ENCODE results near the gene TMEM63C. TPM values are rescaled to one million over a fixed set of nuclear protein-coding genes. Genes with fewer than 3 reads are reported as not detected.

The TMEM63C gene
- polyA plus RNA-seq, 1 donor from 2014 or later: 11.1 TPM

DNA sequence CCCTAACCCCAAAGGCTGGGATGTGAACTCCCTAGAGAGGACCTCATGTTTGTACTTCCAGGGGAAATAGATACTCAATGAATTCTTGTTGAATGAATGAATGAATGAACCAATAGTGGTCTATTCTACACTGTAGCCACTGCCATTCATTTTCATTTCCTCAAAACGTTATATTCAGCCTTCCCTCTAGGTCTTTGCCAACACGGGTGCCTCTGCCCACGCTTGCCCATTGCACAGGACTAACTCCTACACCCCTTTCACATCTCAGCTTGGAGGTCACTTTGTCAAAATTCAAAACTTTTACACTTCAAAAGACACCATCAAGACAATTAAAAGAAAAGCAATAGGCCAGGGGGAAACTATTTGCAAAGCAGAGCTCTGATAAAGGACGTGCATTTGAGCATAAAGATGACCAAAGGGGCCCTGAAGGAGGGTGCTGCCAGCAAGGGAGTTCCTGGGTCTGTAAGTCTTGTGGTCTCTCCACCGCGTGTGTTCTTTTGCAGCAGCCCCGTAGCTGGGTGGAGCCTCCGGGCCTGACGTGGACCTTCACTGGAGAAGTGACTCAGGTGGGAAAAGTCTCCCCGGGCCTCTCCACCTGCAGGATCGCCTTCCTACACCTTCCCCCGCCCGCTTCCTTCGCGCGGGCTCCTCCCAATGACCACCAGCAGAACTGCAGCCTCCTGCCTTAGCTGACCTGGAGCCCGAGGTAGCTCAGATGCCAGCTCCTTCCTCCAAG lies 31.5 kb downstream of the TMEM63C start:
- TF ChIP-seq, protein P1, sequence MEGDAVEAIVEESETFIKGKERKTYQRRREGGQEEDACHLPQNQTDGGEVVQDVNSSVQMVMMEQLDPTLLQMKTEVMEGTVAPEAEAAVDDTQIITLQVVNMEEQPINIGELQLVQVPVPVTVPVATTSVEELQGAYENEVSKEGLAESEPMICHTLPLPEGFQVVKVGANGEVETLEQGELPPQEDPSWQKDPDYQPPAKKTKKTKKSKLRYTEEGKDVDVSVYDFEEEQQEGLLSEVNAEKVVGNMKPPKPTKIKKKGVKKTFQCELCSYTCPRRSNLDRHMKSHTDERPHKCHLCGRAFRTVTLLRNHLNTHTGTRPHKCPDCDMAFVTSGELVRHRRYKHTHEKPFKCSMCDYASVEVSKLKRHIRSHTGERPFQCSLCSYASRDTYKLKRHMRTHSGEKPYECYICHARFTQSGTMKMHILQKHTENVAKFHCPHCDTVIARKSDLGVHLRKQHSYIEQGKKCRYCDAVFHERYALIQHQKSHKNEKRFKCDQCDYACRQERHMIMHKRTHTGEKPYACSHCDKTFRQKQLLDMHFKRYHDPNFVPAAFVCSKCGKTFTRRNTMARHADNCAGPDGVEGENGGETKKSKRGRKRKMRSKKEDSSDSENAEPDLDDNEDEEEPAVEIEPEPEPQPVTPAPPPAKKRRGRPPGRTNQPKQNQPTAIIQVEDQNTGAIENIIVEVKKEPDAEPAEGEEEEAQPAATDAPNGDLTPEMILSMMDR (IDR thresholded peaks at IDR 0.05; ENCODE audit: poor library complexity, severe bottlenecking): peak; percentile 82
- no peak for TF ChIP-seq EZH2 (IDR thresholded peaks at IDR 0.05; ENCODE audit: borderline replicate concordance, insufficient read depth, low read length, poor library complexity, severe bottlenecking)
- peak; percentile 83 for TF ChIP-seq SMC3 (conservative IDR thresholded peaks at IDR 0.05; ENCODE audit: poor library complexity)
- TF ChIP-seq RAD21 (conservative IDR thresholded peaks at IDR 0.05): peak; percentile 81
- Histone ChIP-seq H3K9me3 (ENCODE audit: low read length) (no peaks in the 10 kb centered on the region), H3F3A (ENCODE audit: insufficient read depth, low read length, poor library complexity, severe bottlenecking) (no peaks in the 10 kb centered on the region), H3K79me2 (replicated peaks; ENCODE audit: insufficient read depth, low read length) (no peaks in the 10 kb centered on the region), H3K27me3 (ENCODE audit: insufficient read depth, low read depth, low read length) (no peaks in the 10 kb centered on the region), H3K36me3 (ENCODE audit: insufficient read depth, low read length) (no peaks in the 10 kb centered on the region), H3K9ac (ENCODE audit: low read length) (peak overlapping the region; percentile 46), H4K20me1 (ENCODE audit: insufficient read depth) (no peaks in the 10 kb centered on the region), H3K9me2 (ENCODE audit: insufficient read depth, low read length) (no peaks in the 10 kb centered on the region), H2AFZ (ENCODE audit: low read depth, low read length) (no peak overlapping the region), H3K27ac (ENCODE audit: low read length) (peak overlapping the region; percentile 62), H3K4me3 (ENCODE audit: low read length) (peak overlapping the region; percentile 51), H3K4me2 (ENCODE audit: low read length) (peak overlapping the region; percentile 57)

DNA sequence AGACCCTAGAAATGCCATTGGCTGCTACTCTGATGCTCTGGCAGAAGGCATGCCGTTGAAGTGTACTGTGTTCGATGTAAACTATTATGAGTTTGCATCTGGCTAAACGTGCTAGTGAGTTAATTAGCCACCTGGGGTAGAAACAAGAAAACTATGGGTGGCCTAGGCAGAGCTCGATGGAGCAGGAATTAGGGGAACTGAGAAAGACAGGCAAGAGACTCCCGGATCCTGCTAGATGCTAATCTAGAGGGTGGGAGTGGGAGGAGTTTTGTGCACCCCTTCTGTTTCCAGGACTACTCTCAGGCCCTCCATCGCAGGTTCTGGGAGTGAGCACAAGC lies 32.0 kb downstream of the TMEM63C start:
- no peaks in the 10 kb centered on the region for H3K9me2 ChIP-seq (ENCODE audit: insufficient read depth, low read length)
- H3K27me3 ChIP-seq (ENCODE audit: insufficient read depth, low read depth, low read length): no peaks in the 10 kb centered on the region
- H3K79me2 ChIP-seq (replicated peaks; ENCODE audit: insufficient read depth, low read length): no peaks in the 10 kb centered on the region
- H3K4me3 ChIP-seq (ENCODE audit: low read length): no peak overlapping the region
- TF ChIP-seq MXI1 (conservative IDR thresholded peaks at IDR 0.05; ENCODE audit: poor library complexity, severe bottlenecking) (no peak), SMC3 (conservative IDR thresholded peaks at IDR 0.05; ENCODE audit: poor library complexity) (no peak), EP300 (conservative IDR thresholded peaks at IDR 0.05; ENCODE audit: poor library complexity, severe bottlenecking) (no peak), EZH2 (IDR thresholded peaks at IDR 0.05; ENCODE audit: borderline replicate concordance, insufficient read depth, low read length, poor library complexity, severe bottlenecking) (no peak)
- no peak overlapping the region for H2AFZ ChIP-seq (ENCODE audit: low read depth, low read length)
- no peak overlapping the region for H3K4me2 ChIP-seq (ENCODE audit: low read length)
- no peaks in the 10 kb centered on the region for H3K36me3 ChIP-seq (ENCODE audit: insufficient read depth, low read length)
- no peaks in the 10 kb centered on the region for H3K9me3 ChIP-seq (ENCODE audit: low read length)
- H3K27ac ChIP-seq (ENCODE audit: low read length): no peak overlapping the region
- H3F3A ChIP-seq (ENCODE audit: insufficient read depth, low read length, poor library complexity, severe bottlenecking): no peaks in the 10 kb centered on the region
- H4K20me1 ChIP-seq (ENCODE audit: insufficient read depth): no peaks in the 10 kb centered on the region
- H3K9ac ChIP-seq (ENCODE audit: low read length): no peak overlapping the region

DNA sequence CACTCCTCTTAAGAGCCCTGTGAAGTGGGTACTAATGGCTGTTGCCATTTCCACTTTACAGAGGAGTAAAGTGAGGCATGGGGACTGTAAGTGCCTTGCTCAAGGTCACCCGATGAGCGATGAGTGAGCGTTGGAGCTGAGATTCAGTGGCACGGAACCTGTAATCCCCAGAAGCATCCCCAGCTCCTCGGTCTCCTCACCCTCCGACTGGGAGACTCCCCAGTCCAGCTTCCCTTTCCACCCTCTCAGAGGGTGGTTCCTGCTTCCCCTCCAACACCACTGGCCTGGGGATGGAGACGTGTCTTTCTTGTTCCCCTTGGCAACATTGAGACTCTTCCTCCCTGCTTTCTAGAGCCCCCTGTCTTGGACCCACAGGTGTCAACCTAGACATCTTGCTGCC lies 32.6 kb downstream of the TMEM63C start:
- Histone ChIP-seq H2AFZ (ENCODE audit: low read depth, low read length) (no peak overlapping the region), H3F3A (ENCODE audit: insufficient read depth, low read length, poor library complexity, severe bottlenecking) (no peaks in the 10 kb centered on the region), H3K9me2 (ENCODE audit: insufficient read depth, low read length) (no peaks in the 10 kb centered on the region), H3K27me3 (ENCODE audit: insufficient read depth, low read depth, low read length) (no peaks in the 10 kb centered on the region), H3K79me2 (replicated peaks; ENCODE audit: insufficient read depth, low read length) (no peaks in the 10 kb centered on the region), H3K4me2 (ENCODE audit: low read length) (no peak overlapping the region), H3K4me3 (ENCODE audit: low read length) (no peak overlapping the region), H3K36me3 (ENCODE audit: insufficient read depth, low read length) (no peaks in the 10 kb centered on the region), H3K9me3 (ENCODE audit: low read length) (no peaks in the 10 kb centered on the region), H3K27ac (ENCODE audit: low read length) (no peak overlapping the region), H3K9ac (ENCODE audit: low read length) (no peak overlapping the region), H4K20me1 (ENCODE audit: insufficient read depth) (no peaks in the 10 kb centered on the region)
- TF ChIP-seq TAF1 (IDR thresholded peaks at IDR 0.05; ENCODE audit: low read depth) (no peak), SMC3 (conservative IDR thresholded peaks at IDR 0.05; ENCODE audit: poor library complexity) (no peak)

Measured in neural cell (in vitro differentiated cells).